ENCODE results near the gene MLLT1. TPM values are rescaled to one million over a fixed set of nuclear protein-coding genes. Genes with fewer than 3 reads are reported as not detected.

The MLLT1 gene
- total RNA-seq, 5 donors from 2014 or later (not counting 1 experiment from before 2014, with no cell fraction given): 31.4 to 59.8 (median 57.2) TPM

DNA sequence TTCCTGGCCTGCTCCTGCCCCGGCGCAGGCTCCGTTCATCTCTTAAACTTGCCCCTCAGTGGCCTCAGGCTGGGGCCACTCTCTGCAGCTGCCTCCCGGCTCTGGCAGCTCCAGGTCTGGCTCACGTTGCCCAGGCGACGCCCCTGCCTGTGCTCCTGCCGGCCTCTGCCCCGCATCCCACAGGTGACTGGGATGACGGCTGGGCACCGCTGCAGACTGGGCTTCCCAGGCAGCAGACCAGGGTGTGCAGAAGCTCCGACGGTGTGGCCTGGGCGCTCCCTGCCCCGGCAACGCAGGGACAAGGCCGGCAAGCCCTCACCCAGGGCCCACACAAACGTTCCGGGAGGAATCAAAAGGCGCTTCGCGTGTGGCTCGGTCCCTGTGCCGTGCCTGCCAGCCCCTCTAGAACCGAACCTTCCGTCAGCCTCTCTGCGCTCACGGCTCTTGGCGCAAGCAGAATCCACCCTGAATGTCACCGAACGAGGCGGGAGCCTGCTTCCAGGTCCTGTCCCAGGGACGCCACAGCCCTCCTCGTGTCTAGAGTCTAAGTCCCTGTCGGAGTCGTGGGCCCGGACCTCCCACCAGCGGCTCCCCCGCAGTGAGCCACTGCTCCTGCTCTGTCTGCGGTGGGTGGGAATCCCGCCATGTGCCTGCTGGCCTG, 64.8 kb downstream of the MLLT1 start:
- Mint-ChIP-seq H3K27ac (no peak overlapping the region), H3K9me3 (no peaks in the 10 kb centered on the region), H3K4me3 (no peak overlapping the region), H3K4me1 (peaks cover 0 to 2% (median 0%) of the 10 kb centered on the region in 3 donors), H3K36me3 (peaks cover 8% of the 10 kb centered on the region), H3K27me3 (no peaks in the 10 kb centered on the region)
- Histone ChIP-seq H3K27ac (ENCODE audit: low read length) (no peak overlapping the region), H3K4me1 (ENCODE audit: control insufficient read depth in 1 of 2, extremely low read depth in 1 of 2, insufficient read depth in 2 of 2, low read length in 2 of 2) (peaks cover 0 to 7% of the 10 kb centered on the region in 2 experiments), H3K9me3 (no peaks in the 10 kb centered on the region), H3K4me3 (ENCODE audit: control insufficient read depth in 1 of 2, extremely low read depth in 1 of 2, low read length in 1 of 2) (no peak overlapping the region), H3K36me3 (ENCODE audit: control insufficient read depth in 2 of 2, extremely low read depth in 1 of 2, insufficient read depth in 1 of 2, low read length in 1 of 2) (peaks cover 8 to 19% of the 10 kb centered on the region in 2 donors), H3K27me3 (replicated peaks in 1 of 2; ENCODE audit: control insufficient read depth in 2 of 2, extremely low read depth in 1 of 2, insufficient read depth in 2 of 2, low read length in 1 of 2) (no peaks in the 10 kb centered on the region)
- ChIA-PET CTCF (no interaction called here), POLR2A (no interaction called here)
- WGBS (ENCODE audit: insufficient coverage): 96% methylated on average over 41 of the region's 41 CpGs
- ATAC-seq (replicated peaks in 1 of 4): no peak
- no peak for DNase-seq

DNA sequence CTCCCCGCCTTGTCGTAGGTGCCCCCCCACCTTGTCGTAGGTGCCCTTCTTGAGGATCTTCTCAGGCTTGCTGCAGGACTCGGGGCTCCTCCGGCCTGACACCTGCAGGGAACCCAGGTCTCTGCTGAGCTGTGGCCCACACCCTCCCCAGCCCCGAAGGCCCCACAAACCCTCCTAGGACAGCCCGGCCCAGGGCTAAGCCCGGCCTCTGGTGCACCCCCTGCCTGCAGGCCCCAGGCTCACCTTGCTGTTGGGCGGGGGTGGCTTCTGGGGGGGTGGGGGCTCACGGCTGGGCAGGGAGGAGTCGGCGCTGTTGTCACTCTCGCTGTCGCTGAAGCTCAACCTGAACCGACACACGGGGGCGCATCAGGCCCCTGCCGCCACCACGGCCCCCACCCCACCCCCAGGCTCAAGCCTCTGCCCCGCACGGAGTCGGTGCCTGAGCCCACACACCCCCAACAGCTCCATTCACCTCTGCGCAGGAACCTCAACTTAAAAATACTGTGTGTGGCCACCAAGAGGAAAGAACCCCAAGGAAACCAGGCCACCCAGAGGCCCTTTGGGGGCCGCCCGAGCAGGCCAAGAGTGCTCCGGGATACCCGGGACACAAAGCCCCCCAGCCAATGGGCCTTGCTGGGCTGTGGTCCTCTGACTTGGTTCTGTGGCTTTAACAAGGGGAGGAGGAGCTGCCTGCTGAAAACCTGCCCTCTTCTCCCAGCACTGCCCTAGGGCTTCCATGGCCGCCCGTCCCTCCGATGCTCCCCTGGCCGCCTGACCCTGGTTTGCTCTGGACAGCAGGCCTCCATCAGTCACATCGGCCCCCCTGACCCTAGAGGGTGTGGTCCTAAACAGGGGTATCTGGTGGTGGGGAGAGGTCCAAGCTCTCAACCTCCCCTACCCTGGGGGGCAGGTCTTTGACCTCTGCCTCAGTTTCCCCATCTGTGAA, 65.8 kb downstream of the MLLT1 start:
- Histone ChIP-seq H3K4me1 (ENCODE audit: control insufficient read depth in 1 of 2, extremely low read depth in 1 of 2, insufficient read depth in 2 of 2, low read length in 2 of 2) (peaks cover 0 to 7% of the 10 kb centered on the region in 2 experiments), H3K27me3 (replicated peaks in 1 of 2; ENCODE audit: control insufficient read depth in 2 of 2, extremely low read depth in 1 of 2, insufficient read depth in 2 of 2, low read length in 1 of 2) (no peaks in the 10 kb centered on the region), H3K9me3 (no peaks in the 10 kb centered on the region), H3K36me3 (ENCODE audit: control insufficient read depth in 2 of 2, extremely low read depth in 1 of 2, insufficient read depth in 1 of 2, low read length in 1 of 2) (peaks cover 6 to 19% of the 10 kb centered on the region in 2 donors), H3K4me3 (ENCODE audit: control insufficient read depth in 1 of 2, extremely low read depth in 1 of 2, low read length in 1 of 2) (no peak overlapping the region), H3K27ac (ENCODE audit: low read length) (no peak overlapping the region)
- Mint-ChIP-seq H3K4me3 (no peak overlapping the region), H3K27ac (no peak overlapping the region), H3K36me3 (peaks cover 8% of the 10 kb centered on the region), H3K4me1 (peaks cover 0 to 2% (median 0%) of the 10 kb centered on the region in 3 donors), H3K27me3 (no peaks in the 10 kb centered on the region), H3K9me3 (no peaks in the 10 kb centered on the region)
- WGBS (ENCODE audit: insufficient coverage): 97% methylated on average over 9 of the region's 32 CpGs
- no peak for ATAC-seq (replicated peaks in 1 of 4)
- POLR2A ChIA-PET: interaction anchor here (0.6 kb wide), 2 partner anchors 9 to 41 kb away, joined by 4 to 6 read pairs; no protein-coding TSS in a partner anchor
- DNase-seq: no peak
- CTCF ChIA-PET: no interaction called here

DNA sequence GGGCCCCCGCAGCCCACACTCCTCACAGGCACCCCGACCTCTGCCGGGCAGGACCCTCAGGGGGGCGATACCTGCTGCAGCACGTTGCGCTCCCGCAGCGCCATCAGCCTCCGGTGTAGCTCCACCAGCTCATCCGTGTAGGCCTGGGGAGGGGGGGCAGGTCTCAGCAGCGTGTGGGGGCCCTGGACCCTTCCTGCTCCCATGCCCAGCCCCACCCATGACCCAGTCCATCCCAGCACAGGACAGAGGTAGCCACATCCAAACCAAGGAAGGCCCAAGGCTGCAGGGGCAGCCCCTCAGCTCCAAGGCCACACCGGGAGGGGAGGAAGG, 66.5 kb downstream of the MLLT1 start:
- Histone ChIP-seq H3K4me1 (ENCODE audit: control insufficient read depth in 1 of 2, extremely low read depth in 1 of 2, insufficient read depth in 2 of 2, low read length in 2 of 2) (peaks cover 0 to under 1% of the 10 kb centered on the region in 2 experiments), H3K27me3 (replicated peaks in 1 of 2; ENCODE audit: control insufficient read depth in 2 of 2, extremely low read depth in 1 of 2, insufficient read depth in 2 of 2, low read length in 1 of 2) (no peaks in the 10 kb centered on the region), H3K9me3 (no peaks in the 10 kb centered on the region), H3K36me3 (ENCODE audit: control insufficient read depth in 2 of 2, extremely low read depth in 1 of 2, insufficient read depth in 1 of 2, low read length in 1 of 2) (peaks cover 6 to 19% of the 10 kb centered on the region in 2 donors), H3K4me3 (ENCODE audit: control insufficient read depth in 1 of 2, extremely low read depth in 1 of 2, low read length in 1 of 2) (no peak overlapping the region), H3K27ac (ENCODE audit: low read length) (no peak overlapping the region)
- Mint-ChIP-seq H3K4me1 (no peaks in the 10 kb centered on the region), H3K27me3 (no peaks in the 10 kb centered on the region), H3K4me3 (no peak overlapping the region), H3K9me3 (no peaks in the 10 kb centered on the region), H3K27ac (no peak overlapping the region), H3K36me3 (peaks cover 5% of the 10 kb centered on the region)
- no peak for ATAC-seq (replicated peaks in 1 of 4)
- WGBS (ENCODE audit: insufficient coverage): 100% methylated on average over 2 of the region's 12 CpGs
- POLR2A ChIA-PET: no interaction called here
- CTCF ChIA-PET: no interaction called here
- no peak for DNase-seq

DNA sequence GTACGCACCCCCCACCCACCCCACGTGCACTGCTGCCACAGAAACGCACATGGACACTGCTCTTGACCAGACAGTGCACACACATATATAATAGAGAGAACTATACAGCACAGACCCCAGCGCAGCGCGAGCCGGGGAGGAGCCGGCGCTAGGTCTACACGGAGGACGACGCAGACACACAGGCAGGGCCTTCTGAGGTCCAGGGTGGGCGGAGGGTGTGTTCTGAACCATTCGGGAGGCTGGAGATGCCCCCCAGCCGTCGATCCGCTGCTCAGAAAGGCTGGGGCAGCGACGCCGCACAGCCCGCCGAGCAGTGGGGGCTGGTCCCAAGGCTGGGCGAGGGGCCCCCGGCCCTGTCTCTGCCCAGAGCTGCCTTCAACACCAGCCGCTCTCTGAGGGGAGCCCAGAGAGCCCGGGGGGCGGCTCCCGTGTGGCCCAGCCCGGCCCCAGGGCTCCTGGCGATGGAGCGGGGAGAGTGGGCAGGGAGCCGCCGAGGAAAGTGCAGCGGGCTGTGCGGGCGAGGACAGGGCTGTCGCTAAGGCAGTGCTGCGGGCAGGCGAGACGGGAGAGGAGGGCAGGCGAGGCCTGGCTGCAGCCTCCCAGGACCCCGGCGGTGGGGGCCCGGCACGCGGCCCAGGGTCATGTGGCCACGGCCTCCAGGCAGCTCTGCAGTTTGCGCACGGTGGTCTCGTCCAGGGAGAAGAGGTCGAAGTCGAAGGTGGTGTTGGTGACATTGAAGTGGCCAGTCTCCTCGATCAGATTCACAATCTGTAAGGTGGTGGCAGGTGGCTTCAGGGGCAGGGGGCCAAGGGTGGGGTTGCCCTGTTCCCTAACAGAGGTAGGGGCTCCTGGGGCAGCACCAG, 67.1 kb downstream of the MLLT1 start:
- DNase-seq (no peak), ATAC-seq (replicated peaks in 1 of 4) (no peak)
- H3K4me1 ChIP-seq (ENCODE audit: control insufficient read depth in 1 of 2, extremely low read depth in 1 of 2, insufficient read depth in 2 of 2, low read length in 2 of 2): no peaks in the 10 kb centered on the region
- Mint-ChIP-seq H3K27me3 (no peaks in the 10 kb centered on the region), H3K9me3 (no peaks in the 10 kb centered on the region), H3K27ac (no peak overlapping the region), H3K36me3 (peaks cover 5% of the 10 kb centered on the region), H3K4me1 (no peaks in the 10 kb centered on the region), H3K4me3 (no peak overlapping the region)
- H3K27ac ChIP-seq (ENCODE audit: low read length): no peak overlapping the region
- H3K27me3 ChIP-seq (replicated peaks in 1 of 2; ENCODE audit: control insufficient read depth in 2 of 2, extremely low read depth in 1 of 2, insufficient read depth in 2 of 2, low read length in 1 of 2): no peaks in the 10 kb centered on the region
- peaks cover 6 to 19% of the 10 kb centered on the region in 2 donors for H3K36me3 ChIP-seq (ENCODE audit: control insufficient read depth in 2 of 2, extremely low read depth in 1 of 2, insufficient read depth in 1 of 2, low read length in 1 of 2)
- ChIA-PET POLR2A (no interaction called here), CTCF (no interaction called here)
- WGBS (ENCODE audit: insufficient coverage): 96% methylated on average over 32 of the region's 53 CpGs
- no peaks in the 10 kb centered on the region for H3K9me3 ChIP-seq
- H3K4me3 ChIP-seq (ENCODE audit: control insufficient read depth in 1 of 2, extremely low read depth in 1 of 2, low read length in 1 of 2): no peak overlapping the region

DNA sequence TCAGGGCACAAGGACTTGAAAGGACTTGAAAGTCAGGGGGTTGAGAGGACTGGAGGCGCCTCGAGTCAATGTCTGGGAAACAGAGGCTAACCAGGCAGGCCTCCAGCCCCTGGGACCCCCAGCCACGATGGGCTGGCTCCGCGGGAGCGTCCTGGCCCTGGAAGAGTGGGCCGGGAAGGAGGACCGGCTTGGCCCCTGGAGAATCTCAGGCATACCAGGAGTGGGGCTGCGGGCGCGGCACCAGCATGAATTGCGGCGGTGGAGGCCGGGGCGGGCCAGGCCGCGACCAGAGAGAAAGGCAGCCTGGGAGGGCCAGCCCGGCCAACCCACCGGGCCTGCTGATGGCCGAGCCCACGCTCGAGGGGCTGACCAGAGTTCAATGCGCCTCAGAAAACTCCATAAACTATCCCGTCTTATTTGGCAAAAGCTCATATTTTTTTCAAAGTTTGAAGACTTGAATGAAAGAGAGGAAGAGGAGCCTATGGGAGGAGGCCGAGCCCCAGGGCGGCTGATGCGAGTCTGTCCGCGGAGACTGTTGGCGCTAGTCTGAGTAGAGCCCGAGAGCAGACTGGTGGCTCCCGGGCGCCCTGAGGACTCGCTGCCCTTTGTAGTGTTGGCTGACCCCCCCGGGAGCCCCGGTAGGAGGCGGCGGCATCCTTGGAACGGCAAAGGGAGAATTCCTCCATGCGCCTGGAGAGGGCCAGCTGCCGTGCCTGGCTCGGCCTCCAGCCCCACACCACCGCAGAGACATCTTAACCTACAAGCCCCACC, 68.0 kb downstream of the MLLT1 start:
- ATAC-seq (replicated peaks in 1 of 4): no peak
- POLR2A ChIA-PET: no interaction called here

More for the DNA sequence above, 68.0 kb downstream of the MLLT1 start:
- no peak overlapping the region for H3K27ac Mint-ChIP-seq
- peaks cover 5% of the 10 kb centered on the region for H3K36me3 Mint-ChIP-seq
- Histone ChIP-seq H3K27me3 (replicated peaks in 1 of 2; ENCODE audit: control insufficient read depth in 2 of 2, extremely low read depth in 1 of 2, insufficient read depth in 2 of 2, low read length in 1 of 2) (no peaks in the 10 kb centered on the region), H3K36me3 (ENCODE audit: control insufficient read depth in 2 of 2, extremely low read depth in 1 of 2, insufficient read depth in 1 of 2, low read length in 1 of 2) (peaks cover 6 to 15% of the 10 kb centered on the region in 2 donors), H3K27ac (ENCODE audit: low read length) (no peak overlapping the region), H3K4me3 (ENCODE audit: control insufficient read depth in 1 of 2, extremely low read depth in 1 of 2, low read length in 1 of 2) (no peak overlapping the region), H3K9me3 (no peaks in the 10 kb centered on the region), H3K4me1 (ENCODE audit: control insufficient read depth in 1 of 2, extremely low read depth in 1 of 2, insufficient read depth in 2 of 2, low read length in 2 of 2) (no peaks in the 10 kb centered on the region)
- no peak overlapping the region for H3K4me3 Mint-ChIP-seq
- no peaks in the 10 kb centered on the region for H3K9me3 Mint-ChIP-seq
- no peak for DNase-seq
- H3K4me1 Mint-ChIP-seq: no peaks in the 10 kb centered on the region
- WGBS (ENCODE audit: insufficient coverage): 97% methylated on average over 38 of the region's 43 CpGs
- no peaks in the 10 kb centered on the region for H3K27me3 Mint-ChIP-seq
- CTCF ChIA-PET: interaction anchor here in 1 of 2 donors (0.6 kb wide), 1 partner anchor 586 kb away, joined by 4 read pairs; no protein-coding TSS in a partner anchor
